HCT116 (cell line): Measurements from ENCODE around the gene IQGAP2. TPM values are rescaled to one million over a fixed set of nuclear protein-coding genes. Genes with fewer than 3 reads are reported as not detected.

Source experiments
- ATAC-seq: fragments of 200-7000 bp; cut with Tn5 transposase; 2 replicates; pipeline ENCODE4 v1.9.1; 2020; ENCODE audit warnings: mild to moderate bottlenecking, moderate library complexity
- BruUV-seq: library from RNA; stranded (reverse); fragments of 400-500 nt; replicated peaks from 2 replicates; lab custom pipeline; 2021; lab: Mats Ljungman, UMichigan
- CTCF ChIA-PET: fragments of 300-600 bp; sonication (Branson Sonifier 250); formaldehyde crosslinking; loops from one replicate; lab custom pipeline; 2021; ENCODE audit warnings: antibody characterized with exemption; lab: Charles Lee
- POLR2A ChIA-PET: fragments of 300-600, 350-600 bp; sonication (Branson Sonifier 250); formaldehyde crosslinking; loops from one replicate; lab custom pipeline; 2021; ENCODE audit warnings: antibody characterized with exemption; lab: Charles Lee
- RAD21 ChIA-PET, 2 experiments: fragments of 300-600 bp; sonication (Branson Sonifier 250); formaldehyde crosslinking; loops; one replicate each; lab custom pipeline; 2023; ENCODE audit warnings: low total read pairs in 2 of 2; ENCODE audit not compliant: uncharacterized antibody in 2 of 2, unreplicated experiment in 2 of 2, low non-redundant PET in 1 of 2; lab: Charles Lee
- DNase-seq: peaks from one replicate; pipeline ENCODE4 v3.0.0-alpha.2; 2010; ENCODE audit warnings: low read depth, low spot score
- H2AFZ ChIP-seq: fragments of 200-600 bp; shearing (Covaris generic), sonication (generic); 2 replicates; pipeline ENCODE4 v1.6.1; 2017; ENCODE audit warnings: low read depth, mixed run types, mixed read lengths, antibody characterized with exemption, low read length; ENCODE audit not compliant: poor library complexity, severe bottlenecking
- H3K27ac ChIP-seq: 2 replicates; pipeline ENCODE4 v1.5.1; 2012; ENCODE audit warnings: low read depth, low read length
- H3K27me3 ChIP-seq: fragments of 200-600 bp; sonication (generic); 2 replicates; pipeline ENCODE4 v1.6.1; 2016; ENCODE audit warnings: mixed run types, low read length, mixed read lengths; ENCODE audit not compliant: insufficient read depth
- H3K36me3 ChIP-seq, 2 experiments: fragments of 200-500 bp in 1 of 2; fragments of 200-600 bp in 1 of 2; sonication (Bioruptor generic) in 1 of 2; sonication (generic) in 1 of 2; 2 replicates each; pipeline versions ENCODE4 v1.5.1 to v1.6.1; 2014 to 2016; ENCODE audit warnings: low read length in 2 of 2, inconsistent platforms in 1 of 2, mixed read lengths in 1 of 2, mixed run types in 1 of 2; ENCODE audit not compliant: insufficient read depth in 2 of 2, control insufficient read depth in 1 of 2
- H3K4me1 ChIP-seq, 2 experiments: fragments of 200-600 bp in 1 of 2; sonication (generic) in 1 of 2; 2 replicates each; pipeline versions ENCODE4 v1.5.1 to v1.6.1; 2012 to 2017; ENCODE audit warnings: low read length in 2 of 2, inconsistent platforms in 1 of 2, mild to moderate bottlenecking in 1 of 2, mixed read lengths in 1 of 2, mixed run types in 1 of 2, moderate library complexity in 1 of 2; ENCODE audit not compliant: insufficient read depth in 2 of 2, control insufficient read depth in 1 of 2
- H3K4me2 ChIP-seq: fragments of 200-600 bp; sonication (generic); 2 replicates; pipeline ENCODE4 v1.6.1; 2017; ENCODE audit warnings: mixed run types, low read length, mixed read lengths
- H3K4me3 ChIP-seq, 2 experiments: fragments of 200-600 bp in 1 of 2; sonication (generic) in 1 of 2; replicated peaks in 1 of 2; 2 replicates each; pipeline ENCODE4 v1.5.1; 2011 to 2016; ENCODE audit warnings: low read length in 2 of 2, control low read depth in 1 of 2, low read depth in 1 of 2, mild to moderate bottlenecking in 1 of 2, mixed read lengths in 1 of 2, mixed run types in 1 of 2
- H3K79me2 ChIP-seq: fragments of 200-600 bp; sonication (generic); 2 replicates; pipeline ENCODE4 v1.6.1; 2017; ENCODE audit warnings: mild to moderate bottlenecking, mixed run types, low read length, moderate library complexity, mixed read lengths; ENCODE audit not compliant: insufficient read depth
- H3K9ac ChIP-seq: fragments of 200-600 bp; sonication (generic); 2 replicates; pipeline ENCODE4 v1.6.1; 2016; ENCODE audit warnings: low read length, mixed read lengths
- H3K9me2 ChIP-seq: fragments of 200-600 bp; sonication (generic), shearing (Covaris generic); 2 replicates; pipeline ENCODE4 v1.6.1; 2017; ENCODE audit warnings: mixed run types, mild to moderate bottlenecking, moderate library complexity; ENCODE audit not compliant: insufficient read depth
- H3K9me3 ChIP-seq, 2 experiments: fragments of 200-500 bp in 1 of 2; fragments of 200-600 bp in 1 of 2; sonication (Bioruptor generic) in 1 of 2; sonication (generic) in 1 of 2; 2 replicates each; pipeline ENCODE4 v1.6.1; 2014 to 2017; ENCODE audit warnings: low read length in 2 of 2, mixed read lengths in 2 of 2, inconsistent platforms in 1 of 2, low read depth in 1 of 2, mild to moderate bottlenecking in 1 of 2, mixed run types in 1 of 2, moderate library complexity in 1 of 2; ENCODE audit not compliant: control insufficient read depth in 1 of 2, insufficient read depth in 1 of 2
- H4K20me1 ChIP-seq: fragments of 200-600 bp; sonication (generic), shearing (Covaris generic); 2 replicates; pipeline ENCODE4 v1.6.1; 2017; ENCODE audit warnings: mixed run types, mild to moderate bottlenecking, moderate library complexity; ENCODE audit not compliant: insufficient read depth
- ATF3 ChIP-seq: IDR thresholded peaks from 2 replicates; pipeline ENCODE4 v1.6.1; 2012
- CBX3 ChIP-seq: IDR thresholded peaks from 2 replicates; pipeline ENCODE4 v1.6.1; 2012; ENCODE audit warnings: low read depth
- CEBPB ChIP-seq: IDR thresholded peaks from 2 replicates; pipeline ENCODE4 v1.6.1; 2012; ENCODE audit warnings: low read depth
- EGR1 ChIP-seq: IDR thresholded peaks from 2 replicates; pipeline ENCODE4 v1.6.1; 2012; ENCODE audit warnings: low read depth
- ELF1 ChIP-seq: IDR thresholded peaks from 2 replicates; pipeline ENCODE4 v1.6.1; 2012; ENCODE audit warnings: low read depth, borderline replicate concordance
- EZH2phosphoT487 ChIP-seq: fragments of 200-600 bp; IDR thresholded peaks from 2 replicates; pipeline ENCODE4 v1.6.1; 2018; ENCODE audit warnings: antibody characterized with exemption, borderline replicate concordance
- FOSL1 ChIP-seq: IDR thresholded peaks from 2 replicates; pipeline ENCODE4 v1.6.1; 2012; ENCODE audit warnings: low read depth
- JUND ChIP-seq: IDR thresholded peaks from 2 replicates; pipeline ENCODE4 v1.6.1; 2012
- POLR2A ChIP-seq: IDR thresholded peaks from 2 replicates; pipeline ENCODE4 v1.7.0; 2011; ENCODE audit warnings: borderline replicate concordance; ENCODE audit not compliant: insufficient read depth, insufficient read length; ENCODE audit errors: extremely low read depth
- RAD21 ChIP-seq: IDR thresholded peaks from 2 replicates; pipeline ENCODE4 v1.6.1; 2012; ENCODE audit warnings: low read depth, mild to moderate bottlenecking
- REST ChIP-seq: IDR thresholded peaks from 2 replicates; pipeline ENCODE4 v1.6.1; 2012; ENCODE audit warnings: low read depth
- SIN3A ChIP-seq: IDR thresholded peaks from 2 replicates; pipeline ENCODE4 v1.6.1; 2012; ENCODE audit warnings: low read depth
- SRF ChIP-seq: IDR thresholded peaks from 2 replicates; pipeline ENCODE4 v1.6.1; 2012; ENCODE audit warnings: low read depth
- TCF7L2 ChIP-seq: IDR thresholded peaks from 2 replicates; pipeline ENCODE4 v1.7.0; 2011; ENCODE audit warnings: borderline replicate concordance, inconsistent platforms; ENCODE audit not compliant: insufficient read depth, insufficient read length; ENCODE audit errors: extremely low read depth
- YY1 ChIP-seq: IDR thresholded peaks from 2 replicates; pipeline ENCODE4 v1.6.1; 2011; ENCODE audit warnings: low read length, low read depth, moderate library complexity, mild to moderate bottlenecking; ENCODE audit not compliant: insufficient replicate concordance; ENCODE audit errors: extremely low read depth
- ZFX ChIP-seq: fragments of 450-650 bp; IDR thresholded peaks from 2 replicates; pipeline ENCODE4 v1.6.1; 2017
- ZNF274 ChIP-seq: fragments of 200-500 bp; sonication (Bioruptor generic); IDR thresholded peaks from 2 replicates; pipeline ENCODE4 v1.6.1; 2014; ENCODE audit warnings: mild to moderate bottlenecking, low read depth, low read length, inconsistent platforms
- intact Hi-C: fragments of 100-400 bp; cut with micrococcal nuclease; formaldehyde crosslinking; loops from 2 replicates; pipeline ENCODE4 v1.10.0; 2022
- total RNA-seq: library from RNA; stranded (reverse); gene quantifications from one replicate; pipeline ENCODE4 v1.2.1, GENCODE V29; 2021; ENCODE audit not compliant: unreplicated experiment
- TF ChIP-seq, protein P1 (sequence below): IDR thresholded peaks from 2 replicates; pipeline ENCODE4 v1.6.1; 2011; ENCODE audit warnings: mild to moderate bottlenecking, low read length, moderate library complexity; ENCODE audit not compliant: insufficient replicate concordance; ENCODE audit errors: extremely low read depth
- TF ChIP-seq, protein P2 (sequence below), 3 experiments: fragments of 200-600 bp in 1 of 3; sonication (generic) in 1 of 3; IDR thresholded peaks in 2 of 3; conservative IDR thresholded peaks in 1 of 3; 2 replicates each; pipeline ENCODE4 v1.5.1; 2012 to 2017; ENCODE audit warnings: low read depth in 2 of 3, low read length in 2 of 3, antibody characterized with exemption in 1 of 3, borderline replicate concordance in 1 of 3, control low read depth in 1 of 3, mild to moderate bottlenecking in 1 of 3, mixed read lengths in 1 of 3, mixed run types in 1 of 3, moderate library complexity in 1 of 3; ENCODE audit not compliant: insufficient read depth in 1 of 3

The IQGAP2 gene
- total RNA-seq, 1 experiment from 2014 or later: 2.0 TPM

- CTCF ChIA-PET: no interaction called here
- Histone ChIP-seq H3K4me3 (no peak overlapping the region), H3K4me2 (no peak overlapping the region), H3K9me2 (no peaks in the 10 kb centered on the region), H3K79me2 (no peaks in the 10 kb centered on the region), H3K36me3 (no peaks in the 10 kb centered on the region), H3K4me1 (no peaks in the 10 kb centered on the region), H4K20me1 (no peaks in the 10 kb centered on the region), H3K9ac (no peak overlapping the region), H3K27ac (no peak overlapping the region), H3K9me3 (no peaks in the 10 kb centered on the region), H3K27me3 (no peaks in the 10 kb centered on the region), H2AFZ (no peak overlapping the region)
- RAD21 ChIA-PET: no interaction called here
- TF ChIP-seq ELF1 (no peak), SRF (no peak), POLR2A (no peak), SIN3A (no peak), JUND (no peak), EZH2phosphoT487 (no peak), FOSL1 (no peak), TCF7L2 (no peak), YY1 (no peak), ZFX (no peak), REST (no peak), EGR1 (no peak), CBX3 (no peak), RAD21 (no peak), ATF3 (no peak), CEBPB (no peak), ZNF274 (no peak)
- TF ChIP-seq, protein P1, sequence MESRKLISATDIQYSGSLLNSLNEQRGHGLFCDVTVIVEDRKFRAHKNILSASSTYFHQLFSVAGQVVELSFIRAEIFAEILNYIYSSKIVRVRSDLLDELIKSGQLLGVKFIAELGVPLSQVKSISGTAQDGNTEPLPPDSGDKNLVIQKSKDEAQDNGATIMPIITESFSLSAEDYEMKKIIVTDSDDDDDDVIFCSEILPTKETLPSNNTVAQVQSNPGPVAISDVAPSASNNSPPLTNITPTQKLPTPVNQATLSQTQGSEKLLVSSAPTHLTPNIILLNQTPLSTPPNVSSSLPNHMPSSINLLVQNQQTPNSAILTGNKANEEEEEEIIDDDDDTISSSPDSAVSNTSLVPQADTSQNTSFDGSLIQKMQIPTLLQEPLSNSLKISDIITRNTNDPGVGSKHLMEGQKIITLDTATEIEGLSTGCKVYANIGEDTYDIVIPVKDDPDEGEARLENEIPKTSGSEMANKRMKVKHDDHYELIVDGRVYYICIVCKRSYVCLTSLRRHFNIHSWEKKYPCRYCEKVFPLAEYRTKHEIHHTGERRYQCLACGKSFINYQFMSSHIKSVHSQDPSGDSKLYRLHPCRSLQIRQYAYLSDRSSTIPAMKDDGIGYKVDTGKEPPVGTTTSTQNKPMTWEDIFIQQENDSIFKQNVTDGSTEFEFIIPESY: no peak
- TF ChIP-seq, protein P2, sequence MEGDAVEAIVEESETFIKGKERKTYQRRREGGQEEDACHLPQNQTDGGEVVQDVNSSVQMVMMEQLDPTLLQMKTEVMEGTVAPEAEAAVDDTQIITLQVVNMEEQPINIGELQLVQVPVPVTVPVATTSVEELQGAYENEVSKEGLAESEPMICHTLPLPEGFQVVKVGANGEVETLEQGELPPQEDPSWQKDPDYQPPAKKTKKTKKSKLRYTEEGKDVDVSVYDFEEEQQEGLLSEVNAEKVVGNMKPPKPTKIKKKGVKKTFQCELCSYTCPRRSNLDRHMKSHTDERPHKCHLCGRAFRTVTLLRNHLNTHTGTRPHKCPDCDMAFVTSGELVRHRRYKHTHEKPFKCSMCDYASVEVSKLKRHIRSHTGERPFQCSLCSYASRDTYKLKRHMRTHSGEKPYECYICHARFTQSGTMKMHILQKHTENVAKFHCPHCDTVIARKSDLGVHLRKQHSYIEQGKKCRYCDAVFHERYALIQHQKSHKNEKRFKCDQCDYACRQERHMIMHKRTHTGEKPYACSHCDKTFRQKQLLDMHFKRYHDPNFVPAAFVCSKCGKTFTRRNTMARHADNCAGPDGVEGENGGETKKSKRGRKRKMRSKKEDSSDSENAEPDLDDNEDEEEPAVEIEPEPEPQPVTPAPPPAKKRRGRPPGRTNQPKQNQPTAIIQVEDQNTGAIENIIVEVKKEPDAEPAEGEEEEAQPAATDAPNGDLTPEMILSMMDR (IDR thresholded peaks at IDR 0.05 in 2 of 3, conservative IDR thresholded peaks at IDR 0.05 in 1 of 3; ENCODE audit: borderline replicate concordance in 1 of 3, insufficient read depth in 1 of 3, low read depth in 2 of 3, low read length in 2 of 3): no peak
- intact Hi-C loops: no loop called here
- ATAC-seq: no peak
- no TSS peak for BruUV-seq
- POLR2A ChIA-PET: no interaction called here
- DNase-seq: no peak
Observed at GRCh38 chr5:76681287-76681686, 278.2 kb downstream of the IQGAP2 start.
